Epithelial cell of esophagus (primary cell): ENCODE data around the gene OR52E6.

Source experiments
- DNase-seq: peaks from one replicate; pipeline ENCODE4 v3.0.0; 2010; ENCODE audit warnings: low read depth
- H3K4me3 ChIP-seq: 2 replicates; pipeline ENCODE4 v1.5.1; 2011; ENCODE audit warnings: mild to moderate bottlenecking, low read length, control low read depth
- CTCF ChIP-seq: IDR thresholded peaks from 2 replicates; pipeline ENCODE4 v1.5.1; 2011; ENCODE audit warnings: low read depth, mild to moderate bottlenecking, low read length, control low read depth, inconsistent platforms; ENCODE audit not compliant: insufficient read depth; ENCODE audit errors: missing control alignments

OR52E6 gene

GRCh38 chr11:5831196-5831829, 10.4 kb downstream of the OR52E6 start:
- no peak for DNase-seq
- no peak overlapping the region for H3K4me3 ChIP-seq
- TF ChIP-seq CTCF = no peak

GRCh38 chr11:5818245-5818886, 23.3 kb downstream of the OR52E6 start:
- H3K4me3 ChIP-seq = no peak overlapping the region
- no peak for TF ChIP-seq CTCF
- no peak for DNase-seq

GRCh38 chr11:5815534-5815933, 26.2 kb downstream of the OR52E6 start:
- DNase-seq = no peak
- TF ChIP-seq CTCF = no peak
- H3K4me3 ChIP-seq = no peak overlapping the region

- TF ChIP-seq CTCF = no peak
- no peak overlapping the region for H3K4me3 ChIP-seq
Observed at GRCh38 chr11:5809905-5810795, 31.5 kb downstream of the OR52E6 start.

GRCh38 chr11:5809122-5809519, 32.6 kb downstream of the OR52E6 start:
- H3K4me3 ChIP-seq = peak overlapping the region; percentile 57
- no peak for DNase-seq
- no peak for TF ChIP-seq CTCF

More at GRCh38 chr11:5809905-5810795, 31.5 kb downstream of the OR52E6 start:
- DNase-seq = no peak

- peak; percentile 70 for DNase-seq
- TF ChIP-seq CTCF = peak; percentile 88
- H3K4me3 ChIP-seq = peak within 1 kb of the TSS; percentile 57
Observed at GRCh38 chr11:5808500-5809121, 33.1 kb downstream of the OR52E6 start, which contains the start of gene OR52N2. OR52N2 (plus strand) TSS chr11:5808924; CDS start chr11:5820336, 11,412 bp downstream.
